ENCODE data around the gene ADAT2.

The ADAT2 gene

GRCh38 chr6:143397227-143398222 is 53.0 kb downstream of the ADAT2 start:
- DNase-seq (ENCODE audit: low spot score) = peak; percentile 6

DNA sequence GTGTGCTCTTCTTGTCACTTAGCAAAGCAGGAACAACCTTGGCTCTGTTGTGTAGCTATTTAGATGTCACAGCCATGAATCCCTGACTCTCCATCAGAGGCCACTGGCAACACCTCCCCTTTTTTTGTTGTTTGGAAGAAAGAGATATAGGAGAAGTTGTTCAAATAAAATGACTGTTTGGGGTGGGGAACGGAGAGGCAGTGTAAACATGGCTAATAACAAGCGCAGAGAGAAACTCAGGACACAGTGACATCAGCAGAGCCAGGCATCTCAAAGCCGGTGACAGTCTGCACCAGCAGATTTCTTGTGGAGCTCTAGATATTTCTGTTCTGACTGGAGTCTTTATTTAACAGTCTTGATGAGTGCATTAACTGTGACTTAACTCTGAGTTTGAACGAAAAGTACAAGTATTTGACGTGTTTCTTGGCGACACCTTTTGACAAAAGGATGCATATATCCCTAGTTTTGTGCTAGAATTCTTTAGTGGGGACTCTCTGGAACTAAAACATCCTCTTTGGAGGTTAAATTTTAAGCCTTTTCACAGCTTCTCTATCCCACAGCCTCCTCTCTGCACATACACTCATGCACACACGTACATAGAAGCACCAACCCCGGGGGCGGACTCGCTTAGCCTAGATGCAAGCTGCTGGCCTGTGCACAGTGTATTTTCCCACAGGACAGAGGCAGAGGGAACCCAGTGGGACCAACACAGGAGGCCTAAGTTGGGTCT is 53.8 kb downstream of the ADAT2 start:
- DNase-seq (ENCODE audit: low spot score) = no peak

DNA sequence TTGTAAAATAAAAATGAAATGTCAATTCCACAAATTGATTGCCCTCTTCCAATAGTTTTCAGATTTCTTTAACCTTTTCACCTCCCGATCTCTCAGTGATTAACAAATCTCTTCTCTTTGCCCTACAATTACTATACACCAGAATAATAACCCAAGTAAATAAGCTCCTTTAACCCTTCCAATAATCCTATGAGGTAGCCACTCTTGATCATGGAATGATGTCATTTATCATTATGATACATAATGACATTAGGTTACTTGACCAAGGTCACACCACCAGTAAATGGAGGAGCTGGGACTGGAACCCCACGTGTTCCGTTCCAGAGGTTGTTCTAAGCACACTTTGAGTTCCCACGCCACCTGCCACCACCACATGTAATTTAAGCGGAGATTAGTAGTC is 54.8 kb downstream of the ADAT2 start:
- DNase-seq (ENCODE audit: low spot score) = no peak

GRCh38 chr6:143394389-143394788 is 56.1 kb downstream of the ADAT2 start:
- no peak for DNase-seq (ENCODE audit: low spot score)

DNA sequence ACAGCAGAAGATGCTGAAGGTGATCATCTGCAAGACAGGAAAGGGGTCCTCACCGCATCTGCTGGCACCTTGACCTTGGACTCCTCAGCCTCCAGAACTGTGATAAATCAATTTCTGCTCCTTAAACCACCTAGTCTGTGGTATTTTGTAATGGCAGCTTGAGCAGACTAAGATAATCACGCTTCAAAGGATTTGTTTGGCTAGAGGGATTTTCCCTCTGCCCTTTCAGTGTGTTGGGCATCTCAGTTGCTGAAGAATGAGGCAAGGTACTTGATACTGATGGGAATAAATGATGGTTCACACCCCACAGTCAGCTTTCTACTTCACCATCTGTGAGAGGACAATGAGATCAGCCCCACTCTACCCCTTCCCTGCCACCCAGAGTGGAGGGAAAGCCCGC is 60.2 kb downstream of the ADAT2 start:
- no peak for DNase-seq (ENCODE audit: low spot score)

DNA sequence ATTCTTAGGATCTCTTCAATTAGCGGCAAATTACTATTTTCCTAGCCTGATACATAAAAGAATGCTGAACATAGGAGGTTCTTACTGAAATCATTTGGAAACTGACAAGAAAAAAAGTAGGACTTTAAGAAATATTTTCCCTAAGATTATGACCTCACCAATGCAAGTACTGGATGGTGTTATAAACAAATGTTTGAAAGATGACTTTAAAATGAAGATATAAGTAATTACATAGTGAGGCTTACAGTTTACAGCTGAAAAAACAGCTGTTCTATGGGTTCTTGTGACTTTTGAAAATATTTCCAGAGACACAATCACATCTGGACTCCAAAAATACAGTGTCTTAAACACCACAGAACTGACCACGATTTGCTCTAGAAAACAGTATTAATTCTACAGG is 64.9 kb downstream of the ADAT2 start:
- no peak for DNase-seq (ENCODE audit: low spot score)

DNA sequence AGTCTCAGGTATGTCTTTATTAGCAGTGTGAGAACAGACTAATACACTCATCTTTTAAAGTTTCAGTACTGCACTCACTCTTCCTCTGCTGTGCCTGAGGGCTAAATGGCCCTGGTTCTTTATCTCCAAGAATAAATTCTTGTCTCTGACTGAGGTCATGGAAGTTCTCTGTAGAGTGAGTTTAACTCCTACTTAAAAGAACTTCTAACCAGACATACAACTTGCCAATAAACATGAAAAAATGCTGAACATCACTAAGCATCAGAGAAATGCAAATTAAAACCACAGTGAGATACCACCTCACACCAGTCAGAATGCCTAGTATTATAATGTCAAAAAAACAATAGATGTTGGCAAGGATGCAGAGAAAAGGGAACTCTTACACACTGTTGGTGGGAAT is 73.6 kb downstream of the ADAT2 start:
- no peak for DNase-seq (ENCODE audit: low spot score)

DNA sequence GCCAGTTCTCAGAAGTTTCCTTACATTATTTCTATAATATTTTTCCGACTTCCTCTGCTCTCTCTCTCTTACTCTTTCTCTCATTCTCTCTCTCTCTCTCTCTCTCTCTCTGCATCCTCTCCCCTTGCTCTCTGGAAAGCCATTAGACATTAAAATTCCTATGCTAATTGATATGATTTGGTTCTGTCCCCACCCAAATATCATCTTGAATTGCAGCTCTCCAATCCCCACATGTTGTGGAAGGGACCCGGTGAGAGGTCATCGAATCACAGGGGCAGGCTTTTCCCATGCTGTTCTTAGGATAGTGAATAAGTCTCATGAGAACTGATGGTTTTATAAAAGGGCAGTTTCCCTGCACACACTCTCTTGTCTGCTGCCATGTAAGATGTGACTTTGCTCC is 74.1 kb downstream of the ADAT2 start:
- DNase-seq (ENCODE audit: low spot score) = no peak

GRCh38 chr6:143375022-143375585 is 75.4 kb downstream of the ADAT2 start:
- DNase-seq (ENCODE audit: low spot score) = no peak

DNA sequence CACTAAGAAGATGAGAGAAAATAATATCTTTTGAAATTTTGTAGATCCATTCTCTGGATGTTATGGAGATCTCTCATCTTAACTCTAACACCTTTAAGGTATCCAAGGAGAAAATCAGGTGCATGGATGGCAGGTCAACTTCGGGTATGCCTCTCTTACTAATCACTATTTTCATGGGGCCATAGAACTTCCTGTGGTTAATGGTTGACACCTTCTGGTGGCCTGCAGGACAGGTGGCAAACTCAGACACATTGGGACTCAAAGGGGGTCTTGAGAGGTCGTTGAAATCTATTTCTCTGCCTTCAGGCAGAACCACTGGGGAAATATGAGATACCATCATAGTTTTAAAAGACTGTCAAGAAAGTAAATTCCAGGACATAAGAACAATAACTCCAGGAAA is 76.5 kb downstream of the ADAT2 start:
- DNase-seq (ENCODE audit: low spot score) = no peak
